HepG2 (cell line): ENCODE measurements around the gene LDLR. TPM values are rescaled to one million over a fixed set of nuclear protein-coding genes. Genes with fewer than 3 reads are reported as not detected.

Experiments used
- HCFC1 ChIP-seq: fragments of 150-350 bp; IDR thresholded peaks from 2 replicates; pipeline ENCODE4 v1.6.1; 2014; ENCODE audit warnings: low read depth, low read length
- HNRNPUL1 ChIP-seq: fragments of 200-400 bp; formaldehyde crosslinking; IDR thresholded peaks from 2 replicates; pipeline ENCODE4 v1.6.1; 2017; ENCODE audit warnings: low read depth, mild to moderate bottlenecking, low read length, moderate library complexity
- HOXA3 ChIP-seq: sonication (generic); formaldehyde crosslinking; IDR thresholded peaks from 2 replicates; pipeline ENCODE4 v1.5.0; 2020; ENCODE audit warnings: missing genetic modification reagents
- MTA1 ChIP-seq: sonication (generic); formaldehyde crosslinking; IDR thresholded peaks from 2 replicates; pipeline ENCODE4 v1.4.0; 2020; ENCODE audit warnings: missing genetic modification reagents, mild to moderate bottlenecking, borderline replicate concordance
- RARA ChIP-seq: IDR thresholded peaks from 2 replicates; pipeline ENCODE4 v1.6.1; 2016; ENCODE audit warnings: missing genetic modification reagents, missing compliant biosample characterization
- USF2 ChIP-seq, 2 experiments: sonication (generic) in 1 of 2; formaldehyde crosslinking in 1 of 2; IDR thresholded peaks; 2 replicates each; pipeline versions ENCODE4 v1.5.1 to v1.6.1; 2011 to 2020; ENCODE audit warnings: borderline replicate concordance in 1 of 2, low read depth in 1 of 2, low read length in 1 of 2, mild to moderate bottlenecking in 1 of 2, missing genetic modification reagents in 1 of 2, moderate library complexity in 1 of 2
- ZFX ChIP-seq: sonication (generic); formaldehyde crosslinking; IDR thresholded peaks from 2 replicates; pipeline ENCODE4 v1.4.0; 2020; ENCODE audit warnings: mild to moderate bottlenecking, low read depth, missing genetic modification reagents, moderate library complexity
- ZNF558 ChIP-seq: sonication (generic); formaldehyde crosslinking; IDR thresholded peaks from 2 replicates; pipeline ENCODE4 v1.9.0; 2022; ENCODE audit warnings: mild to moderate bottlenecking, missing genetic modification reagents, borderline replicate concordance
- ZNF704 ChIP-seq: sonication (generic); formaldehyde crosslinking; IDR thresholded peaks from 2 replicates; pipeline ENCODE4 v1.8.1; 2023; ENCODE audit warnings: mild to moderate bottlenecking, inconsistent platforms, moderate library complexity, missing genetic modification reagents, borderline replicate concordance
- ZNF768 ChIP-seq: sonication (generic); formaldehyde crosslinking; IDR thresholded peaks from 2 replicates; pipeline ENCODE4 v1.4.0; 2020; ENCODE audit warnings: missing genetic modification reagents
- ZNF775 ChIP-seq: sonication (generic); formaldehyde crosslinking; IDR thresholded peaks from 2 replicates; pipeline ENCODE4 v1.4.0; 2020; ENCODE audit warnings: missing genetic modification reagents, mild to moderate bottlenecking, moderate library complexity, borderline replicate concordance
- ZSCAN12 ChIP-seq: sonication (generic); formaldehyde crosslinking; IDR thresholded peaks from 2 replicates; pipeline ENCODE4 v1.9.0; 2021; ENCODE audit warnings: mild to moderate bottlenecking, missing genetic modification reagents
- ZSCAN29 ChIP-seq: sonication (generic); formaldehyde crosslinking; conservative IDR thresholded peaks from 2 replicates; pipeline ENCODE4 v1.4.0; 2020; ENCODE audit warnings: mild to moderate bottlenecking, missing genetic modification reagents
- polyA plus RNA-seq, 8 experiments: library from polyadenylated mRNA; depleted of rRNA in 3 of 8; stranded (reverse) in 7 of 8; unstranded in 1 of 8; fragments of >200 nt; fragmentation: Illumina TruSeq in 4 of 8; extraction: Trizol in 4 of 8; gene quantifications; 2 replicates each; pipeline versions ENCODE4 v1.2.1 to v1.2.3, GENCODE V29; 2011 to 2016; ENCODE audit warnings: low read depth in 4 of 8, missing spikeins in 1 of 8, mixed read lengths in 1 of 8; ENCODE audit not compliant: insufficient read depth in 1 of 8
- total RNA-seq, 5 experiments: library from RNA; depleted of rRNA; stranded (reverse); fragments of >200 nt; fragmentation: Illumina TruSeq; extraction: Trizol; gene quantifications; 2 replicates each; pipeline ENCODE4 v1.2.3, GENCODE V29; 2016; ENCODE audit warnings: low read depth in 1 of 5

Gene LDLR
- total and polyA plus RNA-seq, 2 of the 13 experiments (the other 11 are each of a cell fraction or from before 2014, with no cell fraction given) = 51.6 to 92.5 TPM

GRCh38 chr19:11171144-11171543, 81.9 kb downstream of the LDLR start (continued):
- TF ChIP-seq USF2 (IDR thresholded peaks at IDR 0.05; ENCODE audit: low read depth, low read length) (no peak), USF2 (CRISPR knock-in tag; IDR thresholded peaks at IDR 0.05; ENCODE audit: borderline replicate concordance) (no peak), ZNF704 (CRISPR knock-in tag) (no peak), ZFX (CRISPR knock-in tag) (no peak), ZNF775 (CRISPR knock-in tag) (no peak), RARA (CRISPR knock-in tag) (peak; percentile 31; the same call in 1 of the 2 replicates), HNRNPUL1 (no peak), HOXA3 (CRISPR knock-in tag) (no peak), MTA1 (no peak), HCFC1 (no peak), ZSCAN29 (CRISPR knock-in tag) (no peak), ZNF558 (CRISPR knock-in tag) (no peak), ZNF768 (CRISPR knock-in tag) (no peak), ZSCAN12 (CRISPR knock-in tag) (no peak)
- TF ChIP-seq, all 625 proteins: peak for 3
